GM18873 (cell line): Measurements from ENCODE around the gene HTT.
"Not testable (repeated sequence)": the region's sequence is repeated elsewhere in the genome, so short reads cannot be mapped to it uniquely, and the experiment has no call there.

Experiments
- ATAC-seq: cut with Tn5 transposase; IDR thresholded peaks from one replicate; pipeline ENCODE4 v1.9.1; 2021; ENCODE audit warnings: mild to moderate bottlenecking, moderate library complexity, moderate number of reproducible peaks; ENCODE audit not compliant: unreplicated experiment, low FRiP score

HTT gene

DNA sequence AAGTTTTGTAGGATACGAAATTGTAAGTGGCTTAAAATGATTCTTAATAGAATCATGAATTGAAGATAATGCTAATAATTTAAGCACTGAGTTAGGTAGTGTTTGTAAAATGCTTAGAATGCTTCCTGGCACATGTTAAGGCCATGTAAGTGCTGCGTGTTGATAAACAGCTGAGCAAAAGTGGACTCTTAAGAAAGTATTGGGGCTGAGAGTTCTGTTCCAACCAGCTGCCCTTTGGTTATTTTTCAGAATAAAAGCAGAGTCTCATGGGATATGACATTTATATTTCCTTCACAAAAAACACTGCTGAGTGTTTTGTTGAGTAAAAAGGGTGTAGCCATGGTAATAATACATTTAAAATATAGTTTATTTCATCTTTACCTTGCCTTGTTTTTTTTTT, 42.5 kb downstream of the HTT start:
- no peak for ATAC-seq

DNA sequence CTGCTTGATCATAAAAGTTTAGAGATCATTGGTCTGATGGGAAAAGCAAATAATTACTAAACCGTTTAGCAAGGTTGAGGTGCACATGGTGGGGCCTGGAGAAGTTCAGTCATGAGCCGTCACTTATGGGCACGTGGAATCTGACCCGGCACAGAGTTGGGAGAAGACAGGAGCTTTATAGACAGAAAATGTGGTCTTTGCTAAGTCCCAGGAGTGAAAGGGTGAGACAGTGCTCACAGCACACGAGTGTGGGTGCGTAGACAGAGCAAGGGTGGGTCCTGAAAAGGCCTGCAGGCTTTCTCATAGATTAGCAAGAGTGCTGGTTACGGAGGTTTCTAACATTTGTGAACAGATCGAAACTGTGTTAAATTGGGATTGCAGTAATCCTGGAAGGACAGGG, 43.8 kb downstream of the HTT start:
- no peak for ATAC-seq

DNA sequence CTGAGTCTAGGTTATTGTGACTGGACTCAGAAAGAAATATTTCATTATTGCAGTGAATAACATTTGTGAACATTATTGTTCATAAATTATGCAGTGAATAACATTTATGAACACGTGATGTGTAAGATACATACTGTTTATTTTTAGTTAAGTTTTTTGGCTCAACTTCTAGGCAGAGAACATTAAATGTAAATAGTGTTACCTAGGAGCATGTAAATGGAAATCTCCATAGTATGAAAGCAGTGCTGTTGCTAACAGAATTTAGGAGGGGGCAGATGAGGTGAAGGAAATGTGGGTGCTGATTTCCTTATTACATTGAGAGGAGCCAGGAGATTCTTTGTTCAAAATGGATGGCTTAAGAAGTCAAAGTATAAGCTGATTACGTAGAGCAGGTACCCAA, 45.0 kb downstream of the HTT start:
- ATAC-seq = no peak

DNA sequence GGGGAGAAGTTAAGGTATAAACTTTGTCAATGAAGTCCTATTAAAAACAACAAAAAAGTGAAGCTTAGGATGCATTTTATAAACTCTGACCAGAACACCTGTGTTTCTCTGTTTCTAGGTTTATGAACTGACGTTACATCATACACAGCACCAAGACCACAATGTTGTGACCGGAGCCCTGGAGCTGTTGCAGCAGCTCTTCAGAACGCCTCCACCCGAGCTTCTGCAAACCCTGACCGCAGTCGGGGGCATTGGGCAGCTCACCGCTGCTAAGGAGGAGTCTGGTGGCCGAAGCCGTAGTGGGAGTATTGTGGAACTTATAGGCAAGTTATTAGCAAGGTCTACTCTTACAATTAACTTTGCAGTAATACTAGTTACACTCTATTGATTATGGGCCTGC, 46.6 kb downstream of the HTT start:
- no peak for ATAC-seq

GRCh38 chr4:3121596-3121995, 47.1 kb downstream of the HTT start:
- ATAC-seq = no peak

DNA sequence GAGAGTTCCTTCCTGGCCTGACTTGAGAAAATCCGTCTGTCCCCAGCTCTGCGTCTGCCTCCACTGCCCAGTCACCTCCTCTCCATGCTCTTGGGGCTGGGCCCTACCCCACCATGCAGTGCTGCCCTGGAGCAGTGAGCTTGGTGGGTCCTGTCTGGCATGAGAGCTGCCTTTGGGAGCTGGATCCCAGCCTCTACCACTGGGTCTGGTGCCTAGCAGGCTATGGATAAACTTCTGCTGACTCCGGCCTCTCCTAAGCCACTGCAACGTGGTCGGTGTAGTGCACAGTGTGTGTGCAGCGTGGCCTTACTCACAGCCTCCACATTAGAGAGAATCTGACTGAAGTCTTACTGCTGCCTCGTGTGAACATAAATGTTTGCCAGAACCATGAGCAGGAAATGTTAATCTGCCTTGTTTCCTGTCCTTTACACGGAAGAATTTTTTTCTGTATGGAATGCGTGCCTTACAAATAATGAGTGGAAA, 47.6 kb downstream of the HTT start:
- no peak for ATAC-seq

GRCh38 chr4:3123181-3123671, 48.7 kb downstream of the HTT start:
- no peak for ATAC-seq

DNA sequence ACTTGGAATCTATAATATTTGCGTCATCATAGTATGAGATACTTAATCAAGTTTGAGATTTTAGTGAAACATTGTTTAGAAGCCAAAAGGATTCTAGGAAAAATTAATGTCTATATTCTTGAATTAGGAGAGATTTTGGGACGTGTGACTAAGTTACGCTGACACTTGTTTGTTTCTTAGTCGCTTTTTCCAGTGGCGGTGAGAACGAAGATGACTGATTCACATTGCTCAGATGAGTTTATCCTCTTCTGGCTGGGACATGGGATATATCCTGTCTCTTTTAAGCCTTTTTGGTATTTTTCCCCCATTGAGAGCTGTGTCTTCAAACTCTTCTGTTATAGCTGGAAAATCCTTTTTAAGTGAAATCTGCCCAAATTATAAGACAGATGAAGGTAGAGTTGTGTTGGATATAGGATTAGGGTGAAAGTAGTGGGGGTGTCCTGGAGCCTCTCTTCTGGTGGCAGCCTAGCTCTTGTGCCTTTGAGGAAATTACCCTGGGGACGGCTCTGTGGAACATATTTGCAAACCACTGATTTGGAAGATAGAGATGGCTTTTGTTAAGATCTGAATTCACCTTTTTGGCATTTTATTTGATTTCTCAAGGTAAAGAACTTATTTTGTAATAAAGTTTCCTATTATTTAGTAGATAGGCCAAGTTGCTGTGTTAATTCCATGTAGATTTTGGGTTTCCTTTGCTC, 49.7 kb downstream of the HTT start:
- ATAC-seq = no peak

DNA sequence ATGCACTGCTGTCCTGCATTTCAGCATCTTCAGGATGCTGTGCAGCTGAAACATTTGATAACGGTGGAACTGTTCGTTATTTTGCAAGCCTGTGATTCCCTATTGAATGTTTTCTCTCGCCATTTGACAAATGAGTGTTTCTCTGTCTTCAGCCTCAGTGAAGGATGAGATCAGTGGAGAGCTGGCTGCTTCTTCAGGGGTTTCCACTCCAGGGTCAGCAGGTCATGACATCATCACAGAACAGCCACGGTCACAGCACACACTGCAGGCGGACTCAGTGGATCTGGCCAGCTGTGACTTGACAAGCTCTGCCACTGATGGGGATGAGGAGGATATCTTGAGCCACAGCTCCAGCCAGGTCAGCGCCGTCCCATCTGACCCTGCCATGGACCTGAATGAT, 52.6 kb downstream of the HTT start:
- no peak for ATAC-seq

DNA sequence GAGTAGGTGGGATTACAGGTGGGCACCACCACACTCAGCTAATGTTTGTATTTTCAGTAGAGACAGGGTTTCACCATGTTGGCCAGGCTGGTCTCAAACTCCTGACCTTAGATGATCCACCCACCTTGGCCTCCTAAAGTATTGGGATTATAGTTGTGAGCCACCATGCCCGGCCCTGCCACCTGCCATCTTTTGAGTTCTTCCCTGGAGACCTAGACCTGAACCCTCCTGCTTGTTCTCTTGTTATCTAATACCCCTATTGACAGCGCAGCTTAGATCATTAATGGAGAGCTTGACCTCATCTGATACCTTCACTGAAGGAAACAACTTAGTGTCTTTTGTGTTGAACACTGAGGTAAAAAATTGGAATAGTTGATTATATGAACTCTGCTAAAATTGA, 53.6 kb downstream of the HTT start:
- ATAC-seq = no peak

GRCh38 chr4:3128976-3129375, 54.5 kb downstream of the HTT start:
- no peak for ATAC-seq

DNA sequence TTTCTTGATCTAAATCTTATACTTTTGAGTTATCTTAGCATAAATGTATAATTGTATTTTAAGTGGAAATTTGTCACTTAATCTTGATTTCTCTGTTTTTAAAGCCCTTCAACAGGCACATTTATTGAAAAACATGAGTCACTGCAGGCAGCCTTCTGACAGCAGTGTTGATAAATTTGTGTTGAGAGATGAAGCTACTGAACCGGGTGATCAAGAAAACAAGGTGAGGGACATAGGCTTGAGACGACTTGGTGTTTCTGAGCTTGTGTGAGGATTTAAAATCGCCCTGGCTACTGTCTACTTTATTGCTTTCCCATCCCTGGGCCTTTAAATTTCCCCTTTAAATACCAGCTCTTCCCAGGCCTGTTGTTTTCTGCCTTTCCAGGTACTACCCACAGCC, 55.7 kb downstream of the HTT start:
- ATAC-seq = no peak

GRCh38 chr4:3130826-3131225, 56.3 kb downstream of the HTT start:
- ATAC-seq = no peak

DNA sequence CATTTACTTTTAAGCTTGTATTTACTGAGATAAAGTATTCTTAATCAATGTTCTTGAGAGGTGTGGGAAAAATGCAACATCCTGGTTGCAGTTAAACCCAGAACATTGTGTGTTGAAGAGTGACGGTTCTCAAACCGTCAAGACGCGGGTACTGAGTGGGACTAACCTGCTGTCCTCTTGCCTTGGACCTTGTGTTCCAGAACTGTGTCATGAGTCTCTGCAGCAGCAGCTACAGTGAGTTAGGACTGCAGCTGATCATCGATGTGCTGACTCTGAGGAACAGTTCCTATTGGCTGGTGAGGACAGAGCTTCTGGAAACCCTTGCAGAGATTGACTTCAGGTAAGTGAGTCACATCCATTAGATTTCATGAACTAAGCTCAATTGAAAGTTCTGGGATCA, 59.7 kb downstream of the HTT start:
- ATAC-seq = no peak

DNA sequence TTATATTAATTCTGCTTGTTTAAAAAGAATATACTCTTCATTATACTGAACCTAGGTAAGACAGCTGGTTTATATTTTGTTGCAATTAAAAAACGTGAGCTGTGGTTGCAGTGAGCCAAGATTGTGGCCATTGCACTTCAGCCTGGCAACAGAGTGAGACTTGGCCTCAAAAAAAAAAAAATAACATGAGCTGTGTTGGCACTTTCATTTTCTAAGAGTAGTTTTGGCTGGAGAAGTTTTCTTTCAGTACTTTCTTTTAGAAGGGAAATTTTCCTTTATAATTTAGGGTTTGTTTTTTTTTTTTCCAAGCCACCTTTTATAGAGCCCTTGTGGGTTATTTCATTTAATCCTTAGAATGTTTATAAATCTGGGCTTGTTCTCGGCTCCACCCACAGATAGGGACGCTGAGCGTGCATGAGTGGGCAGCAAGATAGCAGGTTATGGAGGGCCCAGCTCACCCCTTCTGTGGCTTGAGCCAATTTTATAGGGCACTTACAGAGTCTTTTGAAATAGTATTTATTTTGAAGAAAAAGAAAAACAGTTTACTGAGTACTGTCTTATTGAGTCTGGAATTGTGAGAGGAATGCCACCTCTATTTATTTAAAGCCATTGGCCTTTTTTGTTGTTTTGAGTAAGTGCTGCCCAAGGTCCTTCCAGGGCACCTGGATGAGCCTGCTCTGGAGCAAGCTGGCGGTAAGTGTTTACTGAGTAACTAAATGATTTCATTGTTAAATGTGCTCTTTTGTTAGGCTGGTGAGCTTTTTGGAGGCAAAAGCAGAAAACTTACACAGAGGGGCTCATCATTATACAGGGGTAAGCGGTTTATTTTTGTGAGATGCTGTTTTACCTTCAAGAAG, 60.9 kb downstream of the HTT start:
- ATAC-seq = no peak

GRCh38 chr4:3136454-3136853, 62.0 kb downstream of the HTT start:
- ATAC-seq = no peak

DNA sequence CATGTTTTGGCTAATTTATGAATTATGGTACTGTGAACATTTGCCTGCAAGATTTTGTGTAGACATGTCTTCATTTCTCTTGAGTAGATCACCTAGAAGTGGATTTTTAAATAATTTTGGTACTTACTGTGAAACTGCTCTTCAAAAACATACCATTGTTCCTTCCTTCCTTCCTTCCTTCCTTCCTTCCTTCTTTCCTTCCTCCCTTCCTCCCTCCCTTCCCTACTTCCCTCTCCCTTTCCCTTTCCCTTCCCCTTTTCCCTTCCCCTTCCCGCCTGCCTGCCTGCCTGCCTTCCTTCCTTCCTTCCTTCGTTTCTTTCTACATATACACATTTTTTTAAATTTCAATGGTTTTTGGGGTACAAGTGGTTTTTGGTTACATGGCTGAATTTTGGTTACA, 63.4 kb downstream of the HTT start:
- no peak for ATAC-seq

- no peak for ATAC-seq
Measured at GRCh38 chr4:3145234-3145924, 70.9 kb downstream of the HTT start.

DNA sequence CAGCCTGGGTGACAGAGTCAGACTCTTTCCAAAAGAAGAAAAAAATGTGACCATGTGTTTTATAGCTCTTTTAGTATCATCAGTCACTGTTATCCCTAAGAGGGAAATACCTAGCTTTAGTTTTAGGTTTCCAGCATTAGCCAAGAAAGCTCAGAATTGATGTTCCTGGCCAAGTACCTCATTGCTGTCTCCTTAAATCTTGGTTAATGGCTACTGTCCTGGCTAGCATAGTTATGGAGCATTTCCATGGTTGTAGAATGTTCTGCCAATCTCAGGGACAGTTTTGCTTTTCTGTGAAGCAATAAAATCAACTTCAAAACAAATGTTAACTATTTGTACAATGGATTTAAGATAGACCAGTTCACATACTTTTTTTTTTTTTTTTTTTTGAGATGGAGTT, 74.4 kb downstream of the HTT start:
- no peak for ATAC-seq

- ATAC-seq = not testable (repeated sequence)
Measured at GRCh38 chr4:3151238-3151637, 76.8 kb downstream of the HTT start.

DNA sequence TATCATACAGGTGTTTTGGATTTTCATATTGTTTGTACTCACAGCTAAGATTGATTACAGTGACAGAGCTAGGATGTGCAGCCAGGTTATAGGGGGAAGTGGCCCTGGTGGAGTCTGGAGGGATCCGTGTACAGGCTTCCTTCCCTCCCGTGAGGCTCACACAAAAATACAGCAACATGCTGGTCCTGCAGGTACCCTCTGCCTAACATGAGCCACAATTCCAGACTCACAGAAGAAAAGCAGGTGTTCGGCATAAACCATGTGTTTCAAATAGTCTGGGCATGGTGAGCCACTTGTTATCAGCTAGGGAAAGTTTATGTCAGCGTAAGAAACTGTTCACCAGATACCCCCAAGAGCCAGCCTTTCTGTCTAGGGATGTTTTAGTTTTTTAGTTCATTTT, 82.9 kb downstream of the HTT start:
- ATAC-seq = no peak
